Activated CD8-positive, alpha-beta memory T cell treated with anti-CD3 and anti-CD28 coated beads, Interleukin-2, amount 50 U/mL, for 1 hour (primary cell): Measurements from ENCODE around the gene COQ8B.
"Not testable (repeated sequence)": the region's sequence is repeated elsewhere in the genome, so short reads cannot be mapped to it uniquely, and the experiment has no call there.

Experiments
- DNase-seq: peaks from one replicate; pipeline ENCODE4 v3.0.0-alpha.2; 2020; ENCODE audit errors: extremely low read depth

COQ8B gene

GRCh38 chr19:40716482-40717324 is at the start of gene COQ8B, which contains the start of gene ITPKC:
COQ8B (minus strand) TSS chr19:40716886; CDS start chr19:40714632, 2,254 bp downstream.
ITPKC (plus strand) TSS chr19:40717112; CDS start chr19:40717136, 24 bp downstream.
- peak; percentile 98 for DNase-seq

- not testable (repeated sequence) for DNase-seq
These were observed 49.7 kb upstream of the COQ8B start for GRCh38 chr19:40766385-40766784.

- no peak for DNase-seq
These were observed 47.3 kb upstream of the COQ8B start for GRCh38 chr19:40763963-40764362.

GRCh38 chr19:40763526-40763925 is 46.8 kb upstream of the COQ8B start:
- no peak for DNase-seq

GRCh38 chr19:40762754-40763470 is 46.2 kb upstream of the COQ8B start:
- no peak for DNase-seq

GRCh38 chr19:40759352-40759751 is 42.7 kb upstream of the COQ8B start:
- no peak for DNase-seq

GRCh38 chr19:40758491-40758890 is 41.8 kb upstream of the COQ8B start:
- DNase-seq: no peak

GRCh38 chr19:40756502-40757110 is 39.9 kb upstream of the COQ8B start:
- DNase-seq: no peak

- no peak for DNase-seq
These were observed 39.1 kb upstream of the COQ8B start for GRCh38 chr19:40755791-40756190.

- DNase-seq: no peak
These were observed 38.5 kb upstream of the COQ8B start for GRCh38 chr19:40755248-40755624.

GRCh38 chr19:40754611-40755247 is 38.0 kb upstream of the COQ8B start:
- DNase-seq: no peak

- DNase-seq: no peak
These were observed 35.6 kb upstream of the COQ8B start for GRCh38 chr19:40752257-40752781.

GRCh38 chr19:40750874-40751537 is 34.3 kb upstream of the COQ8B start, which contains the start of gene SNRPA:
SNRPA (plus strand) TSS chr19:40751203; CDS start chr19:40751409, 206 bp downstream.
- DNase-seq: peak; percentile 90

- DNase-seq: peak; percentile 100
These were observed 33.6 kb upstream of the COQ8B start, which contains the start of gene ACTMAP for GRCh38 chr19:40750058-40750873. ACTMAP (minus strand) TSS chr19:40750477; CDS start chr19:40749803, 674 bp downstream.

GRCh38 chr19:40747536-40747935 is 30.9 kb upstream of the COQ8B start:
- DNase-seq: no peak

GRCh38 chr19:40745402-40745780 is 28.7 kb upstream of the COQ8B start:
- DNase-seq: no peak

GRCh38 chr19:40744554-40745401 is 28.1 kb upstream of the COQ8B start:
- no peak for DNase-seq

GRCh38 chr19:40743926-40744325 is 27.2 kb upstream of the COQ8B start:
- DNase-seq: no peak

GRCh38 chr19:40742886-40743285 is 26.2 kb upstream of the COQ8B start:
- no peak for DNase-seq
